RPMI8226 (cell line): ENCODE measurements around the gene WDR41.
A peak's percentile ranks its signal among the peaks of the same experiment; 100 is the strongest.
"Not testable (repeated sequence)": the region's sequence is repeated elsewhere in the genome, so short reads cannot be mapped to it uniquely, and the experiment has no call there.

Experiments
- DNase-seq: peaks from one replicate; pipeline ENCODE4 v3.0.0-alpha.2; 2015

Gene WDR41

DNA sequence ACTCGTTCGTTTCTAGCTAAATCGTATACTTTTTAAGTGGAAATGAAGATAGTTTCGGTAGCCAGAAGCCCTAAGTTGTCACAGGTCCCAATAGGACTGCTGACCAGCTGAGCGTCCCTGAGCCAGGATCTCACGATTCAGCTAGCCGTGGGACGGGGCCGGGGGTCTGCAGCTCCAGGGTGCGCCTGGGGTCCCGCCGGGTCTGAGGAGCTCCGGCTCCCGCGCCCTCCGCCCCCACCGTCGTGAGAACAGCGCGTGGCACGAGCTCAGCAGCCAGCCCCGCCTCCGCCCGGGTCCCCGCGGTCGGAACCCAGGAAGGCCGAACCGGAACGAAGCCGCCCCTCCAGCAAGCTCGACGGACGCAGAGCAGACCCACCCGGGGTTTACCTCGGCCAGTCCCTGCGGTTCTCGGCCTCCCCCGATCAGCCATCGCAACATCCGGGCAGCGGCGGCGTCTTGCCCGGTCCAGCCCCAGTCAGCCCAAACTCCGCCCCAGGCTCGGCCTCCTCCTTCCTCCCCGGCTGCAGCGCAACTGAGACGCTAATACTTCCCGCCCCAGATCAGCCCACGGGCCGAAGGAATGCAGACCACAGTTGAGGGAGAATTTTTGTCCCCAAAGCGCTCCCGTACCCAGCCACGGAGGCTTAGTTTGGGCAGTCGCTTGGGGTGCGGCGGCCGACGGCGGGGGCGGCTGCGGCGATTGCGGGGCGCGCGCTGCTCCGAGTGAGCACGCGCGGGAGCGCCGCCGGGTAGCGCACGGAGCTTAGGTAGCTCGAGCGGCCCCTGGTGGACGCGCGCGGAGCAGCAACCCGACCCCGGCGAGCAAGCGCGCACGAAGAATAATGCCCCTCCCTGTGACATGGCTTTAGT, at the start of gene WDR41:
Gene WDR41, minus strand, starts transcription at position 534 of the 870 bp plus-strand sequence. Its CDS starts 96 bp downstream, at position 438.
- DNase-seq = peak; percentile 94

DNA sequence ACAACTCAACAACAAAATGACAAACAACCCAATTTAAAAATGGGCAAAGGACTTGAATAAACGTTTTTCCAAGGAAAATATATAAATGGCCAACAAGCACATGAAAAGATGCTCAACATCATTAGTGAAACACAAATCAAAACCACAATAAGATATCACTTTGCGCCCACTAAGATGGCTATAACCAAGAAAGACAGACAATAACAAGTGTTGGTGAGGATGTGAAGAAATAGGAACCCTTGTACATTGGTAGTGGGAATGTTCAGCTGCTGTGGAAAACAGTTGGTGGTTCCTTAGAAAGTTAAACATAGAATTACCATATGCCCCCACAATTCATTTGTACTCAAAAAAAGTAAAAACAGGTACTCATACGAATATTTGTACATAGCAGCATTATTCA, 39.2 kb upstream of the WDR41 start:
- DNase-seq = no peak

GRCh38 chr5:77518304-77518703, 26.2 kb upstream of the WDR41 start:
- DNase-seq = peak; percentile 8

DNA sequence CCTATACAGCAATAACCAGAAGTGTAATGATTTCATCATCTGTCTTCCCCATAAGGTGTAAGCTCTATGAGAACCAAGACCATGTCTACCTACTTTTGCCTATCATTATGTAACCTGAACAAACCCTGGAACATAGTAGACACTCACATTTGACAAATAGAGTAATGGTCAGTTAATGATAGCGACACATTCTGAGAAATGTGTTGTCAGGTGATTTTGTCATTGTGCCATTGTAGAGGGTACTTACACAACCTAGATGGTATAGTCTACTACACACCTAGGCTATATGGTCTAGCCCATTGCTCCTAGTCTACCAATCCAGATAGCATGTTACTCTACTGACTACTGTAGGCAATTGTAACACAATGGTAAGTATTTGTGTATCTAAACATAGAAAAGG, 22.3 kb upstream of the WDR41 start:
- no peak for DNase-seq

DNA sequence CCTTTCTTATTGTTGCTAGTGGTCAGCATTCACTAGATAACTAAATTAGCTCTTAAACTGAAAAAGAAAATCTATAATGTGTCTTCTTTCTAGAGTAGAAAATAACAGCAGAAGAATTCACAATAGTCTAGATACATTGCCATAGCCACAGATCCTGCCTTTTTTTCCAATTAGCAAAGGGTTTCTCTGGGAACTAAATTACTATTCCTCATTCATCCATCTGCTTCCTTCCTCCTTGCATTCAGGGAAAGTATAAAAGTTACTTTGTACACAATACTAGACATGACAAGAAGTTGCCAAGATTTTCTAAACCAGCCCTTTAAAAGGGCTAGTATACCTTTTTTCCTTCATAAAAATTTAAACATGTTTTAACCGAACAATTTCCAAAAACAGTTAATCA, 21.2 kb upstream of the WDR41 start:
- no peak for DNase-seq

- DNase-seq = not testable (repeated sequence)
Observed at GRCh38 chr5:77501132-77501531, 9.0 kb upstream of the WDR41 start.

DNA sequence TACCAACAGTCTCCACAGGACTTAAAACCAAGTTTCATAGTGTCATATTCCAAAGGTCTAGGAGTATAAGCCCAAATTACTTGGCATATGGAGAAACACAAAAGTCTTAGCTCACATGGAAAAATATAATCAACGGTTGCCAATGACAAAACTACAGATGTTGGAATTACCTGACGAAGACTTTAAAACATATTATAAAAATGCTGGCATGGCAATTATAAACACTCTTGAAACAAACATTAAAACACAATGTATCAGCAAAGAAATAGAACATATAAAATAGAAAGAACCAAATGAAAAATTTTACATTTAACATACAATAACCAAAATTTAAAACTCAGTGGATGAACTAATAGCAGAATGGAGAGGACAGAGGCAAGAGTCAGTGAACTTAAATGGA, 7.9 kb upstream of the WDR41 start:
- no peak for DNase-seq

- no peak for DNase-seq
Observed at GRCh38 chr5:77499441-77499840, 7.3 kb upstream of the WDR41 start.

DNA sequence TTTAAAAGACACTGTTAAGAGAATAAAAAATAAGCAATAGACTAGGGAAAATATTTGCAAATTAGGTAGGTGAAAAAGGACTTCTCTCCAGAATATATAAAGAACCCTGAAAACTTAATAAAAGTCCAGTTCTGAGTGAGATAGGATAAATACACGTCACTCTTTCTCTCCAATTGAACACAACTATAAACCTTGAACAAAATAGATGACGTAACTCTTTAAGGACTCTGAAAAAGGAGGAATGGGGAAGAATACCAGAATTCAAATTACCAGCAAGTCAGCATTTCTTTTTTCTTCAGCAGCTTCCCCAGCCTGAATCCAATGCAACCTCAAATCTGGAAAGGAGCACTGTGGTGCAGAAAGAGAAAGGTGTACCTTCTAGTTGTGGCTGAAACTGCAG, 6.8 kb upstream of the WDR41 start:
- DNase-seq = no peak

DNA sequence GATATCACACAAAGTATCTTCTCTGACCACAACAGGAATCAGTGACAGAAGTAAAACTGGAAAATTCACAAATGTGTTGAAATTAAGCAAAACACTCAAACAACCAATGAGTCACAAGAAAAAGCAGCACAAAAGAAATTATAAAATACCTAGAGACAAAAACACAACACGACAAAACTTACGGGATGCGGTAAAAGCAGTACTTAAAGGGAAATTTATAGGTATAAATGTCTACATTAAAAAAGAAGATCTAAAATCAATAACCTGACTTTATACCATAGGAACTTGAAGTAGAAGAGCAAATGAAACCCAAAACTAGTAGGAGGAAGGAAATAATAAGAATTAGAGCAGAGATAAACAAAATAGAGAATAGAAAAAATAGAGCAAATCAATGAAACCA, 2.8 kb upstream of the WDR41 start:
- DNase-seq = no peak

DNA sequence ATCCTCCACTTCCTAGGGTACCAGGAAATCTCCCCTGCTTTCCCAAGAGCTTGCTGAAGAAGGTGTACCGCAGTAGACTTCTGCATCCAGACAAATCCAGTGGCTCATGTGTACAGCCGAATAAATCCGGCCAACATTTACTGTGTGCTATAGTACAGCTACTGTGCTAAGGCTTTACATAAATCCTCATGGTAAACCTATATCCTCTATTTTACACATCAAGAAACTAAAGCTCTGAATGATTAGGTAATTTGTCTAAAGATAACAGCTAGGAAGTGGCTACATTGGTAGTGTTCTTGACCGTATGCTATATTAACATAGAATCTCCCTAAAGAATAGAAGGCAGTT, 511 bp upstream of the WDR41 start:
- no peak for DNase-seq

GRCh38 chr5:77490741-77491344, 1.3 kb downstream of the WDR41 start:
- DNase-seq = peak; percentile 14

DNA sequence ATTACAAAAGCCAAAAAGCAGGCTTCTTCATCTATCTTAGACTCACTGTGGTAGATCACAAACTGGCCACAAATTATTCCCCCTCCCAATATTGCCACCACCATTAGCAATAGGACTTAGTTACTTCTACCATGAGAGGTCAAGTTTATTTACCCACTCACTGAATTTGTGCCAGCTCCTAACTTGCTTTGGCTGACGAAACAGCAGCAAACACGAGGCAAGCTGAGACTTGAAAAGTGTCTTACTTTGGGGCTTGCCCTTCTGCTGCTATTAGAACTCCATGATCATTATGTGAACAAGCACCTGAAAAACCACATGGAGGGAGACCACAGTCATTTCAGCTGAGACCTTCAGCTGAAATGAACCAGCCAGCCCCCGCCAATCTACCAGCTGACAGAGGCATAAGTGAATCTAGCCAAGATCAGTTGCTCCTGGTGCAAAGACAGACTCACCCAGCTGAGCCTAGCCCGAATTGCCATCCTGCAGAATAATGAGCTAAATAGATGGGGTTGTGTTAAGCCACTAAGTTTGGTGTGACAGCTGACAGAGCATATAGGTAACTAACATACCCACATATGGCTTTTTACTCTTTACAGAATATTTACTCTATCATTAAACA, 5.7 kb downstream of the WDR41 start:
- no peak for DNase-seq

- no peak for DNase-seq
Observed at GRCh38 chr5:77483682-77484081, 8.4 kb downstream of the WDR41 start.

GRCh38 chr5:77475041-77475440, 17.1 kb downstream of the WDR41 start:
- DNase-seq = not testable (repeated sequence)

DNA sequence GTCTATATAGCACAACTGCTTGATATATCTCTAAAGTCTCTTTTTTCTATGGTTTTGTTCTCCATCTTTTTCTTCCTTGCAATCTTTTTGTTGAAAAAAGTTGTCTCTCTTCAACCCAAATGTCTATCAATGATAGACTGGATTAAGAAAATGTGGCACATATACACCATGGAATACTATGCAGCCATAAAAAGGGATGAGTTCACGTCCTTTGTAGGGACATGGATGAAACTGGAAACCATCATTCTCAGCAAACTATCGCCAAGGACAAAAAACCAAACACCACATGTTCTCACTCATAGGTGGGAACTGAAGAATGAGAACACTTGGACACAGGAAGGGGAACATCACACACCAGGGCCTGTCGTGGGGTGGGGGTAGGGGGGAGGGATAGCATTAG, 23.2 kb downstream of the WDR41 start:
- DNase-seq = not testable (repeated sequence)

GRCh38 chr5:77463905-77464304, 28.2 kb downstream of the WDR41 start:
- no peak for DNase-seq

DNA sequence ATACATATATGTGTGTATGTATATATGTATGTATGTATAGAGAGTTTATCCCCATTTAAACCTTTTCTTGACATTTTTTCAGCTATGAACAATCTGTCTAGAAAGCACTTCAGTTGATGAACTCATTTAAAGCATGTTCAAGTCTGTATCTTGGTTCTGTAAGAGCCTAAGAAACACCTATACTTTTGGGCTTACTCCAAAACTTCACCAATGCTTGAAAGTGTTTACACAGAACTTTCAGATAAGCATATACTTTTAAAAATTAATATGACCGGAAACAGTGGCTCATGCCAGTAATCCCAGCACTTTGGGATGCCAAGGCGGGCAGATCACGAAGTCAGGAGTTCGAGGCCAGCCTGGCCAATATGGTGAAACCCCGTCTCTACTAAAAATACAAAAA, 30.8 kb downstream of the WDR41 start:
- no peak for DNase-seq

DNA sequence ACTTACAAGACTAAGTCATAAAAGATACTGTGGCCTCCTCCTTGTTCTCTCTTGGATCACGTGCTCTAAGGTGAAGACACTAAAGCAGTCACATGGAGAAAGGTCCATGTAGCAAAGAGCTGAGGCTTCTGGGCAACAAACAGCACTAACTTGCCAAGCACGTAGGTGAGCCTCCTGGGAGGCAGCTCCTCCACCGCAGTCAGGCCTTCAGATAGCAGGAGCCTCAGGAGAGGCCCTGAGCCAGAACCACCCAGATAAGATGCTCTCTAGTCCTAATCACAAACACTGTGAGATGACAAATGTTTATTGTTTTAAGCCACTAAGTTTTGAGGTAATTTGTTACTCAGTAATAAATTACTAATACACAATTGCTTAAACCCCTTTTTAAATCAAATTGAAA, 38.0 kb downstream of the WDR41 start:
- no peak for DNase-seq

DNA sequence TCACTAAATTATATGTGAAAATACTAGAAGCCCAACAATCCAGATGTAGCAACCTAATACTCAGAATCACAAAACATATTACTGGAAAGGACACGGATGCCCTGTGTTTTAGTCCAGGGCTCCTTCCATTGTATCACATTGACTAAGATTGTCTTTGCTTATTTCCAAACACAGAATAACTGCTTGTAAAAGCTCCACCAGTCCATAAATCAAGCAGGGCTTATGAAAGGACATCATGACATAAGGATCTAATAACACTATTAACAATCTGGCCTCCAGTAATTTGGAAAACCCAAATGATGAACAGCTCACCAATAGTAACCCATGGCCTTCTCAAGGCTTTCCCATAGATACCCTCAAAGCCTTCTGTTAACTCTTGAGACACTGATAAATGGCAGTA, 39.8 kb downstream of the WDR41 start:
- DNase-seq = no peak

- DNase-seq = no peak
Observed at GRCh38 chr5:77449981-77450380, 42.1 kb downstream of the WDR41 start.

DNA sequence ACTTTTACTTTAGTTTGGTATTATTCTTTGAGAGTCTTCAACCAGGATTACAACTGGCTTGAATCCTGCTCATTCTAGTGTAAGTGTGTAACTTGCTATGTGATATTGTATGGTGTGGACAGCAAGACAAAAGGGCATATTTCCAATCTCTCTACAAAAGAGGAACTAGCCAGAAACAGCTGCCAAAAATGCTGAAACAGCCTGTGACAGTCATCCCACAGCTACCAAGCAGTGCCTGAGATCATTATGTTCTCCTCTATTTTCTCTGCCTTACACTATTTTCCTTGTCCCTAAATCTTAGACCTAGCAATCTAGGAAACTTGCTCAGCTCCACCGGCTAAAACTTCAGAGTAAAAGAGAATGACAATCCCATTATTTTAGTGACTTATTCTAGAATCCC, 42.8 kb downstream of the WDR41 start:
- DNase-seq = peak; percentile 81

GRCh38 chr5:77448831-77449230, 43.3 kb downstream of the WDR41 start:
- no peak for DNase-seq

- no peak for DNase-seq
Observed at GRCh38 chr5:77444356-77444755, 47.8 kb downstream of the WDR41 start.
